Measurements from ENCODE around the gene BAHD1. TPM values are rescaled to one million over a fixed set of nuclear protein-coding genes. Genes with fewer than 3 reads are reported as not detected.

The BAHD1 gene
- total RNA-seq, 4 donors from 2014 or later, result 19.0 to 26.2 (median 22.8) TPM

GRCh38 chr15:40412095-40412759 lies 28.5 kb upstream of the BAHD1 start:
- ATAC-seq, result no peak

GRCh38 chr15:40413036-40413435 lies 27.7 kb upstream of the BAHD1 start:
- TF ChIP-seq CTCF (IDR thresholded peaks at IDR 0.05) (no peak), POLR2AphosphoS5 (IDR thresholded peaks at IDR 0.05) (no peak), POLR2A (IDR thresholded peaks at IDR 0.05) (no peak), EP300 (IDR thresholded peaks at IDR 0.05) (no peak)
- Histone ChIP-seq H3K4me3 (no peak overlapping the region), H3K36me3 (peaks cover 0 to 100% of the 10 kb centered on the region in 2 donors), H3K9me3 (no peaks in the 10 kb centered on the region), H3K27ac (no peak overlapping the region), H3K4me1 (no peaks in the 10 kb centered on the region), H3K27me3 (no peaks in the 10 kb centered on the region)
- 77 to 83% methylated on average over 6 of the region's 9 CpGs for WGBS, 2 donors (ENCODE audit: low coverage in 1 of 2)
- no peak for ATAC-seq

More at GRCh38 chr15:40412095-40412759, 28.5 kb upstream of the BAHD1 start:
- Histone ChIP-seq H3K27ac (no peak overlapping the region), H3K36me3 (peaks cover 0 to 99% of the 10 kb centered on the region in 2 donors), H3K27me3 (no peaks in the 10 kb centered on the region), H3K4me1 (peaks cover 0 to 5% (median 0%) of the 10 kb centered on the region in 3 donors), H3K4me3 (no peak overlapping the region), H3K9me3 (no peaks in the 10 kb centered on the region)
- 75% methylated on average over 6 of the region's 7 CpGs; no CpG with 5 or more reads in 1 of the 2 donors for WGBS, 2 donors (ENCODE audit: low coverage in 1 of 2)
- TF ChIP-seq EP300 (IDR thresholded peaks at IDR 0.05), result no peak
- no peak for TF ChIP-seq POLR2AphosphoS5 (IDR thresholded peaks at IDR 0.05)
- TF ChIP-seq CTCF (IDR thresholded peaks at IDR 0.05), result no peak
- no peak for TF ChIP-seq POLR2A (IDR thresholded peaks at IDR 0.05)

GRCh38 chr15:40414816-40415215 lies 25.9 kb upstream of the BAHD1 start:
- peaks cover 0 to under 1% (median 0%) of the 10 kb centered on the region in 3 donors for H3K4me1 ChIP-seq
- H3K27me3 ChIP-seq, result no peaks in the 10 kb centered on the region
- no CpG with 5 or more reads among the region's 7 CpGs for WGBS, 2 donors (ENCODE audit: low coverage in 1 of 2)
- H3K9me3 ChIP-seq, result no peaks in the 10 kb centered on the region
- no peak overlapping the region for H3K4me3 ChIP-seq
- ATAC-seq, result no peak
- no peak overlapping the region for H3K27ac ChIP-seq
- peaks cover 0 to 97% of the 10 kb centered on the region in 2 donors for H3K36me3 ChIP-seq
- TF ChIP-seq EP300 (IDR thresholded peaks at IDR 0.05) (no peak), CTCF (IDR thresholded peaks at IDR 0.05) (no peak), POLR2AphosphoS5 (IDR thresholded peaks at IDR 0.05) (no peak), POLR2A (IDR thresholded peaks at IDR 0.05) (no peak)

GRCh38 chr15:40415226-40415625 lies 25.5 kb upstream of the BAHD1 start:
- TF ChIP-seq EP300 (IDR thresholded peaks at IDR 0.05), result no peak
- no peak for TF ChIP-seq POLR2AphosphoS5 (IDR thresholded peaks at IDR 0.05)
- no peak for TF ChIP-seq CTCF (IDR thresholded peaks at IDR 0.05)
- TF ChIP-seq POLR2A (IDR thresholded peaks at IDR 0.05), result no peak
- WGBS, 2 donors (ENCODE audit: low coverage in 1 of 2), result 81% methylated on average over 7 of the region's 10 CpGs; no CpG with 5 or more reads in 1 of the 2 donors
- H3K27me3 ChIP-seq, result no peaks in the 10 kb centered on the region
- peaks cover 0 to 5% (median 0%) of the 10 kb centered on the region in 3 donors for H3K4me1 ChIP-seq
- no peak overlapping the region for H3K27ac ChIP-seq
- no peaks in the 10 kb centered on the region for H3K9me3 ChIP-seq
- ATAC-seq, result no peak
- peaks cover 0 to 93% of the 10 kb centered on the region in 2 donors for H3K36me3 ChIP-seq
- H3K4me3 ChIP-seq, result no peak overlapping the region

GRCh38 chr15:40416056-40416455 lies 24.7 kb upstream of the BAHD1 start:
- H3K27ac ChIP-seq, result no peak overlapping the region
- no peak overlapping the region for H3K4me3 ChIP-seq
- H3K27me3 ChIP-seq, result no peaks in the 10 kb centered on the region
- WGBS, 2 donors (ENCODE audit: low coverage in 1 of 2), result no CpG with 5 or more reads among the region's 14 CpGs
- H3K4me1 ChIP-seq, result peaks cover 0 to 13% (median 0%) of the 10 kb centered on the region in 3 donors
- no peaks in the 10 kb centered on the region for H3K9me3 ChIP-seq
- ATAC-seq, result no peak
- peaks cover 0 to 85% of the 10 kb centered on the region in 2 donors for H3K36me3 ChIP-seq
- no peak for TF ChIP-seq POLR2AphosphoS5 (IDR thresholded peaks at IDR 0.05)
- TF ChIP-seq POLR2A (IDR thresholded peaks at IDR 0.05), result no peak
- TF ChIP-seq CTCF (IDR thresholded peaks at IDR 0.05), result no peak
- no peak for TF ChIP-seq EP300 (IDR thresholded peaks at IDR 0.05)

Data from gastroesophageal sphincter (tissue), 4 donors.